ENCODE data around the gene DDA1. TPM values are rescaled to one million over a fixed set of nuclear protein-coding genes. Genes with fewer than 3 reads are reported as not detected.

The DDA1 gene
- total RNA-seq, 1 experiment from 2014 or later = 87.9 TPM

DNA sequence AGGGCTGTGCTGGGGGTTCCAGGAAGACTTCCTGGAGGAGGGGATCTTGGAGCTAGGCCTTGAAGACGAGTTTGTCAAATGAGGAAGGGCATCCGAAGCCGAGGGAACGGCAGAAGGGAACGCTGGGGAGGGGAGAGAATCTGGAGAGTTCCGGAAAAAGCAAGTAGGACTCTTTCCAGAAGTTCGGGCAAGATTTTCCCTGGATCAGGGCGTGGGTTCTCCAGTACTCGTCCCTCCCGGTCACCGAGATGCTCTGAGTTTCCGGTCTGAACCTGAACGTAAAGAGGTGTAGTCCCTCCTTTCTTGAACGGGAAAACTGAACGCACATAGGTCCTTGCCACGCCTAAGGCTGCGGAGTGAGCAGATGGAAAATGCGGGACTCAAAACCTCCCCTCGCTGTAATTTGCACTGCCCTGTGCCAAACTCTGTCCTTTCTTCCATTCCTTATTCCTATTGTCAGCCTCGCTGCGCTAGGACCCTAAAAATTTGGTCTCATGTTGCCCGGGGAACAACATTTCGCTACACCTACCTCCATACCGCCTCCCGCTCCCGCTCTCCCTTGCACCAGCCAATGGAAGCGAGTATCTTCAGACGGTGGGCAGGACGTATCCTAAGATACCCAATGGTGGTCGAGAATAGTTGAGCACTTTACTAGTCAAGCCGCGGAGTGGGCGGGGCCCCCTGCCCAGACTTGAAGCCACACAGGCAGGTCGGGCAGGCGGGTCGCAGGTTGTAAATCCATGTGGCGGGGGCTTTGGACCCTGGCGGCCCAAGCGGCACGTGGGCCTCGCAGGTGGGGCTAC lies 27.7 kb downstream of the DDA1 start, which contains the start of gene GTPBP3:
TSS of gene GTPBP3 (plus strand) at position 682 of the 803 bp plus-strand sequence. CDS start at position 741, 59 bp downstream.
- Histone ChIP-seq H3K9ac (ENCODE audit: low read length) (peak within 1 kb of the TSS; percentile 95), H3K4me2 (ENCODE audit: low read length) (peak within 1 kb of the TSS; percentile 93), H3K27ac (ENCODE audit: low read length) (peak within 1 kb of the TSS; percentile 70), H3K4me3 (ENCODE audit: low read length) (peak within 1 kb of the TSS; percentile 86), H3K79me2 (ENCODE audit: low read length) (peaks cover 30% of the 10 kb centered on the region), H3K36me3 (ENCODE audit: low read depth, low read length) (peaks cover 16% of the 10 kb centered on the region), H3K9me3 (ENCODE audit: low read length) (no peaks in the 10 kb centered on the region), H3K27me3 (ENCODE audit: low read length) (no peaks in the 10 kb centered on the region), H3K4me1 (ENCODE audit: insufficient read depth, low read length) (peaks cover 18% of the 10 kb centered on the region), H2AFZ (ENCODE audit: low read length) (peak within 1 kb of the TSS; percentile 84), H3K9me2 (replicated peaks; ENCODE audit: low read length) (no peaks in the 10 kb centered on the region), H4K20me1 (ENCODE audit: low read length) (no peaks in the 10 kb centered on the region), H3F3A (ENCODE audit: low read length, unreplicated experiment) (no peaks in the 10 kb centered on the region)
- intact Hi-C loops (cut with micrococcal nuclease) = no loop called here
- ATAC-seq (peak; percentile 73), DNase-seq (peak; percentile 99)
- ChIA-PET CTCF (no interaction called here), POLR2A (ENCODE audit: unreplicated experiment) (interaction anchor here (0.6 kb wide), 1 partner anchor 20 kb away, joined by 14 read pairs; no protein-coding TSS in a partner anchor)
- TF ChIP-seq EZH2phosphoT487 (IDR thresholded peaks at IDR 0.05; ENCODE audit: borderline replicate concordance, low read length) = no peak
- TF ChIP-seq EZH2 (IDR thresholded peaks at IDR 0.05; ENCODE audit: low read length, unreplicated experiment) = no peak
- no peak for TF ChIP-seq CTCF (conservative IDR thresholded peaks at IDR 0.05; ENCODE audit: low read depth, low read length)
- TSS peak; percentile 69 for BruUV-seq (replicated peaks)

DNA sequence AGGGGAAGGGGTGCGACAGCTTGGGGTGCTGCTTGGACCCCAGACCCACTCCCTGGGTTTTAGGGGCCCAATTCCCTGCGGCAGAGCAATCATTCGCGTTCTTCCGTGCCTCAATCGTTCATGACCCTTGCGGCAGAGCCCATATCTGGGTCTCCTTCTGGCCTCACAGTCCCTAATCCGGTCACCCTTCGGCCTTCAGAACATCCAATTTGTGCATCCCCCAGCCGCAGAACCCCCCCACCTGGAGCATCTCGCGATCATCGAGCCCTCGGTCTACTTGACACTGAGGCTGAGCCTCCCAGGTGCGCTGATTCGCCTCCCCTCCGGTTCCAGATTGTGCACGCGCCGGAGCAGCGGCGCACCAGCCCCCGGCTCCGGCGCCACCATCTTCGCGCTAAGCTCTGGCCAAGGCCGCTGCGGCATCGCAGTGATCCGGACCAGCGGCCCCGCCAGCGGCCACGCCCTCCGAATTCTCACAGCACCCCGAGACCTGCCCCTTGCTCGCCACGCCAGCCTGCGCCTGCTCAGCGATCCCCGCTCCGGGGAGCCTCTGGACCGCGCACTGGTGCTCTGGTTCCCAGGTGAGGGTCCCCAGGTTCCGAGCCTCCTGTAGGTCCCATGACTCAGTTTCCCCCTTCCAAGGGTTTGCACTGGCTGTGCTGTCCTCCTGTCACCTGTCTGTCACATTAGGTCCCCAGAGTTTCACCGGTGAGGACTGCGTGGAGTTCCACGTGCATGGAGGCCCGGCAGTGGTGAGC lies 28.5 kb downstream of the DDA1 start:
- H3F3A ChIP-seq (ENCODE audit: low read length, unreplicated experiment) = no peaks in the 10 kb centered on the region
- peak overlapping the region; percentile 93 for H3K4me2 ChIP-seq (ENCODE audit: low read length)
- no peaks in the 10 kb centered on the region for H4K20me1 ChIP-seq (ENCODE audit: low read length)
- peaks cover 30% of the 10 kb centered on the region for H3K79me2 ChIP-seq (ENCODE audit: low read length)
- POLR2A ChIA-PET (ENCODE audit: unreplicated experiment) = interaction anchor here (0.6 kb wide), 1 partner anchor 21 kb away, joined by 14 read pairs; no protein-coding TSS in a partner anchor
- ATAC-seq = 0 out of 2 replicates have a peak, but pooled peaks have one; percentile 1
- peaks cover 18% of the 10 kb centered on the region for H3K4me1 ChIP-seq (ENCODE audit: insufficient read depth, low read length)
- CTCF ChIA-PET = interaction anchor here (0.6 kb wide), 1 partner anchor 33 kb away, joined by 3 read pairs; no protein-coding TSS in a partner anchor
- peak overlapping the region; percentile 60 for H3K27ac ChIP-seq (ENCODE audit: low read length)
- peak; percentile 37 for DNase-seq
- TF ChIP-seq EZH2phosphoT487 (IDR thresholded peaks at IDR 0.05; ENCODE audit: borderline replicate concordance, low read length) (no peak), EZH2 (IDR thresholded peaks at IDR 0.05; ENCODE audit: low read length, unreplicated experiment) (no peak), CTCF (conservative IDR thresholded peaks at IDR 0.05; ENCODE audit: low read depth, low read length) (no peak)
- peak overlapping the region; percentile 86 for H3K4me3 ChIP-seq (ENCODE audit: low read length)
- peaks cover 15% of the 10 kb centered on the region for H3K36me3 ChIP-seq (ENCODE audit: low read depth, low read length)
- intact Hi-C loops (cut with micrococcal nuclease) = no loop called here
- peak overlapping the region; percentile 95 for H3K9ac ChIP-seq (ENCODE audit: low read length)
- H3K9me3 ChIP-seq (ENCODE audit: low read length) = no peaks in the 10 kb centered on the region
- BruUV-seq (replicated peaks) = no TSS peak
- H3K27me3 ChIP-seq (ENCODE audit: low read length) = no peaks in the 10 kb centered on the region
- no peaks in the 10 kb centered on the region for H3K9me2 ChIP-seq (replicated peaks; ENCODE audit: low read length)
- H2AFZ ChIP-seq (ENCODE audit: low read length) = peak overlapping the region; percentile 69; the same call in 1 of the 2 replicates
